A172 (cell line): ENCODE data around the gene JHY. TPM values are rescaled to one million over a fixed set of nuclear protein-coding genes. Genes with fewer than 3 reads are reported as not detected.

Experiments used
- DNase-seq: peaks from one replicate; pipeline ENCODE4 v3.0.0-alpha.2; 2015; ENCODE audit warnings: low spot score
- total RNA-seq: library from RNA; depleted of rRNA; stranded (reverse); fragments of >200 nt; shearing (Covaris generic); gene quantifications from 2 replicates; pipeline ENCODE4 v1.2.3, GENCODE V29; 2014

The JHY gene
- total RNA-seq, 1 experiment from 2014 or later = 0.64 TPM

DNA sequence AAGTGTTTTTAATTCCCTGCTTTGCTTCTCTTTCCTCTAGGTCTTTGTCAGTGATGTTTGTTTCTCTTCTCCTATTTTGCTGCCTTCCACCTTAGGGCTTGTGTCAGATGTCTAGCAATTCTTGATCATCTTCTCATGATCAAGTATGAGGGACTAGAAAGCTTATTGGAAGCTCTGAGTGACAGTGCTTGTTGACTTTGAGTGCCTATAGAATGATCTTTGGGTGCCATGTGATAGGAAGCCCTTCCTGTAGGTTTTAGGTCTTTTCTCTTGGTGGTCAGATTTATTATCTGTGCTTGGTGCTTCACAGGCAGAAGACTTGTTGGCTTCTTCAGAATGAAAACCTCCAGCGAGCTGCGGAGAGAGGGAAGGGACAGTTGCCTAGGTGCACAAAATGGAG is 56.0 kb downstream of the JHY start:
- no peak for DNase-seq

DNA sequence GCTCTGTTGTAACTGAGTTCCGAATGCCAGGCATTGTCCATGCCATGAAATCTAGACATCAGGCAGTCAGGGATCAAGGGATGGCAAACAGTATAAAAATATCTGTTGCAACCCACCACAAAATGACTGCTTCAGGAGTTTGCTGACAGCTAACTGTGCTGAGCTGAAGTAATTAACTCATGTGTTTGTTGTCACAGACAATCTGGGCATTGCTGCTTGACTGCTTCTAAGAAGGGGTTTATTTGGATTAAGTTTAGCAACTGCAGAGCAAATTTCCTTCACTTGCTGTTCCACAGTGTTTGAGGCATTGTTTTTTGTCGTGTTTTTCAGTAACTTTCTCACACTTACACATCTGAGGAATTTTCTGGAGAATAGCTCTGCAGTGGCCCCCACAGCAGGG is 68.7 kb downstream of the JHY start:
- no peak for DNase-seq

DNA sequence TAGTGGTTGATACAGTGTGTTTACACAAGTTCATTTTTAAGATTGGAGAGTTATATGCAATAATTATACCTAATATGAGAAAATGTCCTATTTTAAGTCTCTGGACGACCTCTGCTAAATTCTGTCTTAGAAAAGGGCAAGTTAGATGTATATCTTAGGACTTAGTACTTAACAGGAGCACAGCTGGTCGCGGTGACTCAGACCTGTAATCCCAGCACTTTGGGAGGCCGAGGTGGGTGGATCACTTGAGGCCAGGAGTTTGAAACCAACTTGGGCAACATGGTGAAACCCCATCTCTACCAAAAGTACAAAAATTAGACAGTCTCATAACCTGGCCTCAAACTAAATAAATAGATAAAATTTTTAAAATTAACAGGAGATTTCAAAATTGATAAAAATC is 71.9 kb downstream of the JHY start:
- no peak for DNase-seq

DNA sequence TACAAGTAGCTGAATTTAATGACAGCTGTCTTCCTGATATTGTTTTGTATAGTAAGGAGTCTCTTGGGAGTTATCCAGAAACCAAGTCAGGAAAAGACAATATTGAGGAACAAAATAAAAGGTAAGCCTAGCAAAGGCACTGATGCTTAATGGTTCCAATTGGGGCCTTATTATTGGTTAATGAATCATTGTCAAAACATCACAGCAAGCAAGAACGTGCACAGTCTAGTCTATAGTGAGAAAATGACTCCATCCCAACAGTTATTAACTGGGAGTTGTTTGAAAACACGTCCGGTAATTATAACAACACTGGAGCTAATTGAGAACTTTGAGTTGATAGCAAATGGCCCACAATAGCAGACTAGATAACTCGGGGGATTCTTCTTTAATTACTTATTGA is 81.4 kb downstream of the JHY start:
- DNase-seq = no peak

DNA sequence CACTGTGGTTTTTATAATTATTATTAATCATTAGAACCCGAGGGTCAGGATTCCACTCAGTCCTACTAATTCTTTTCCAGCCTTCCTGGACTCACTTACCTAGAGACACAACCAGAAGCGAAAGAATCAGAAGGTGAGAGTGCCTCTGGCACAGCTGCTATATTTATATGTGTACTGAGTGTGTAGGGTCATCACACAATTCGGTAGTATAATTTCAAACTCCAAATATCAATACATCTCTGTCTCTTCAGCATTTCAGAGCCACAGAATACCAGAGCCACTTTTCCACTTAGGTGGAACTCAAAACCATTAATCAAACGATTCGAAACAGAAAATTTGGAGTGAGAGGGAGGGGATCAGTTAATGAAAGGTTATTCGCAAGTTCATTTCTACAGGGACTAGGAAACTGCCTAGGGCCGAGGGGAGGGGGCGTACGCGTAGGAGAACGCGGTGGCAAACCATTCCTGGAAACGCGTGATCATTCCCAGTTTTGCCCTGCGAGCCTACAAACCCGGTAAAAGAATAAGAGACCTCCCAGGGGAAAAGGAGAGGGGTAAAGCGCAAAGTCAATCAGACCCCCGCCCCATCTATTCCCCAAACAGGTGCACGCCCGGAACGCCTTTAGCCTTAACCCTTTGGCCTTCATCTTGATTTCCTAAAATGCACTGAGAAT is 93.6 kb downstream of the JHY start:
- no peak for DNase-seq

DNA sequence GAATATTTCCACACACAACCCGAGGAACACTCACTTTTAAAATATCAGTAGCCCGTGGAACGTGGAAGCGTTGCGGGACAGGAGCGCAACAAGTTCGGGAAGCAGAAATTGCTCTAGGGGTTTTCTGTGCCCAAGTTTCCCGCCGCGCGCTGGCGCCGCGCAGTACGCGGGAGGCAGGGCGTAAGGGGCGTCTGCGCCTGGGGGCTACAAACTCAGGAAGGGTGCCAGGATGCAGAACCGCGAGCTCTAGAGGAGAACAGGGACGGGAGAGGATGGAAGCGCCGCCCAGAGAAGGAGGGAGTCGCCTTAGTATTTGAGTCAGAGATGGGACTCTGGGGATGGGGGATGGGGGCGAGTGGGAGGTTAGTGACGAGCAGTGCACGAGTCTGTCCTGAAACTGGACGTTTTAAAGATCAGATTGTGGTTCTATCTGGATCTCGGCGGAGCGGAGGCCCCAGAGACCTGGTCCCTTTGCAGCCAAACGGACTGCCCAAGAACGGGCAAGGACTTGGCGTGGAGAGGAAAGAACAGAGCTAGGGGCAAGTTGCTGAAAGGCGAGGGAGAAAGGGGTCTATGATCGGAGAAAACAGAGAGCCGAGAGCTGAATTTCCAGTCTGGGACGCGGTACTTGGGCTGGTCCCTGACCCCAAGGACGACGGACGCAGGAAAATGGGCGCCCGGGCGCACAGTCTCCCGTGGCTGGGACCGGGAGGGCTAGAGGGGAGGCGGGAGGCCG is 94.3 kb downstream of the JHY start:
- no peak for DNase-seq

DNA sequence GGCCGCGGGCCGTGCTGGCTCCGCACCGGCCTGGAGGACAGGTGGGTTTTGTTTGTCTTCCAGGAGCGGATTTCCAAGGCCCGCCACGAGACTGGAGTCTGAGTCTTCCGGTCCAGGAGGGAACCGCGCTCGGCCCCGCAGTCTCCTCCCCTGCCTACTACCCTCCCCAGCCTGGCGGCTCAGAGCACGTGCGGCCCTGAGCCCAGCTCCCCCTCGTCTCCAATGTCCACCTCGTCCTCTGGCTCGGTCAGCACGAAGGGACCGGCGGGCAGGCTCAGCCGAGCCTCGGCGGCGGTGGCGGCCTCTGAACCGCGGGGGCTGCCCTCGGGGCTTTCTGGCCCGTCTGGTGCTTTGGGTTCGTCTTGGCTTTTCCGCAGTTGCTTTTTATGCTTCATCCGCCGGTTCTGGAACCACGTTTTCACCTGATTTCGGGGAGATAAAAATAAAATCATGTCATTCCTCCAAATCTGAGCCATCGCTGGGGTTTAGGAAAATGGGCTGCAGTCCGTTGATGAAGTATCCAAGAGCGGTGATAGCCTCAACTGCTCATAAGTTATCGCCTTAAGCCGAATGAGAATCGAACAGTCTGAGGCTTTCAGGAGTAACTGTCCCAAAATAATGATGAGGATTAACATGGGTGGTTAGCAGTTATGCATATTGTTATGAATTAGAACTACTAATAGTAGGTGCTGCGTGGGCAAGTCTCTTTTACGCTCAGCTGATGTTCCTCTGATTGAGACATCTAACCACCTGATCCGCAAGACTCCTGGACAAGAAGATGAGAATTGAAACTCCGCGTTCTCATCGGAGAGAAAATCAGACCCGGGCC is 95.1 kb downstream of the JHY start:
- DNase-seq = no peak

DNA sequence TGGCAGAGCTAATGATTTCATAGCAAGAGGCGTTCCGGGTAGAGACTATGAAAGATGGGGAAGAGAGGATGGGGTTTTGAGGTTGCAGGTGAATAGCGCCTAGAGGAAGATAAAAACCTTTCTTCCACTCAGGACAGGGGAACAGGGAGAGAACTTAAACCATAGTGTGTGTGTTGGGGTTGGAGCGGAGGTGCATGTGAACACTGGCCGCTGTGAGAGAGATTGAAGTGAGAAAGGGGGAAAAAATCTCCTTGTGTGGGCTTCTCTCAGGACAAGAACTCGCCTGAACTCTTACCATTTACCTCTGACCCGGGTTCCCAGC is 95.7 kb downstream of the JHY start:
- no peak for DNase-seq

DNA sequence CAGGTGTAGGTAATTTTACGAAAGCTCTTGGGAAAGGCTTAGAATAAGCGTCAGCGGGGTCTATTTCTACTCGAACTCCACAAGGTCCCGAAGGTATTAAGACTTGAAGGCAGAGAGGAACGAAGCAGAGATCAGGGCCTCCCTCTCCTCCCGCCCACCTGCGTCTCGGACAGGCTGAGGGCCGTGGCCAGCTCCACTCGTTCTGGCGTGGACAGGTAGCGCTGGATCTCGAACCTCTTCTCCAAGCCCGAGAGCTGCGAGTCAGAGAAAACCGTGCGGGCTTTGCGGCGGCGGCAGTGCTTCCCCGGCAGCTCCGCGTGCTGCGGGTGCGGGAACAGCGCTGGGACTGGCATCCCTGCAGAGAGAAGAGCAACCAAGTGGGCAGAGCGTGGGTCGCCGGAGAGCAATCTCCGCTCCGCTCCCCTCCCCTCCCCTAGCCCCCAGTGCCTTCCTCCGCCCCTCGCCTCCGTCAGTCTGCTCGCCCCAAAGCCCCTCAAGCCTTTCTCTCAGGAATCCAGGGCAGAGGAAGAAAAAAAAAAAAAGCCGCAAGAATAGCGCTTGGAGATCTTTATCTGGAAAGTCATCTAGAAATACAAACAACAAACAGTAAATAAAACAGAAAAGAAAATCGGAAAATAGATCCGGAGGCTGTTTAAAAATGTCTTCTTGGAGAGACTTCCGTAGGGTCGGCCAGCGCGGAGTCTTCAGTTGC is 96.7 kb downstream of the JHY start:
- no peak for DNase-seq

DNA sequence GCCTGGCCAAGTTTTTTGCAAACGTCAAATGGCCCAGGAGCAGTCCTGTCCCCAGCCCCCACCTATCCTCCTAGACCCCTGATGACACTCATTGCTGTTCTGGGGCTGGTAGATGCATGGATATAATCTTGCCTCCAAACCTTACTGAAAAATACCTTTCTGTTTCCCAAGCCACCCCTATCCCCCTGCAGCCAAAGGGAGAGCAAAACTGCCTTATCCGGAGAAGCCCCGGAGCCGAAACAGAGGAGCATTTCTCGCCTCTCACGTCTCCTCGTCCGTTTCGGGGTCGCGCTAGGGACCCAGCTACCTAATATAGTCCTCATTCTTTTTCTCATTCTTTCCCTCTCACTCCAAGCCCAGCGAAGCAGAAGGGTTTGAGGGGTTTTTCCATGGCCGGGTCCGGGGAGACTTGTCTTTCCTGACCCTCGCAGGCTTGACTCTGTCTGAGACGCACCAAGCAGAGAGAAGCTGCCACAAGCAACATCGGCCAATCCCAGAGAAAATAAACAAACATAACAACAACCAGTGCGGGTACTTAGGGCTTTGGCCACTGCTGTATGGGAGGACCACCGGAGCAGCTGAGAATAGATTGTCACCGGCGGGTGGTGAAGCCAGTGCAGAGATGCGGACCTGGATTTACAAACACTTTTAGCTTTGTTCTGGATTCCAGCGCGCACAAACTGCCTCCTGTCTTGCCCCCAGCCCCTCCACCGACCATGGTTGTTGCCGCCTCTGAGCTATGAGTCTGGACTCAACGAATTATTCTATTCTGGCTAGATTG is 97.4 kb downstream of the JHY start:
- no peak for DNase-seq

DNA sequence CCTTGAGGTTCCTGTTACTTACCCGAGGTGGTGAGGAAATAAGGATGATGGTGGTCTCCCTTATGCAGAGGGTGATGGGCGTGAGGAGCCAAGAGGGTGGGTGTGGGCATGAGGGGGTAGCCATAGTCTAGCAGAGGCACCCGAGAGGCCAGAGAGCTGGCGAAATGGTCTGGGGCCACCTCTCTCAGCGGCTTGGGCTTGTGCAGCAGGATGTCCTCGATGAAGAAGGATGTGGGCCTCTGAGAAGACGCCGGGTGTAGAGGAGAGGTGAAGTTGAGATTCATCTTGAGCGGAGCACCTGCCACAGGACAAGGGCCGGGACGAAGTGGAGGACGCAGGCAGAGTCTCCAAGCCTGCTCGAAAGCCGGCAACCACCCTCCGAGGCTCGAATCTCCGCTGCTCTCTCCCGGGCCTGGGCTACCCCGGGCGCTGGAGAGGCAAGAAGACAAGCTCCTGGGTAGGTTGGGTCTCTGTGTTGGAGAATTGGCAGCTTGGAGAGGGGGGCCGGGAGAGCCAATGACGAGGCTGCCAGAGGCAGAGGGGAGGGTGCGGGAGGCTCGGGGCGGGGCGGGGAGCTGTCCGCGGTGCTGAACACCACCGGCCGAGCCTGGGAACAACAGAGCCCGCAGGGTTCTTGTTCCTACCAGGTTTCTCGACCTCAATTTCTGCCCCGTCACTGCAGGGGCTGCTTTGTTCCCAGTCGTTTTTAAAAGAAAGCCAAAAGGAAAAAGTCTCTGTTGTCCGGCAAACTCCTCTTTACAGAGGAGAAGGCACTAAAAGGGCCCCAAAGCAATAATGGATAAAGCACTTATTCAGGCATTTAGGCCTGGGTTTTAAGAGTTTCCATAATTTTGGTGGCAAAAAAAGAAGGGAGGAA is 99.1 kb downstream of the JHY start, which contains the start of gene BSX:
BSX (minus strand) TSS at position 447 of the 877 bp plus-strand sequence; CDS start at position 284, 163 bp downstream.
- peak; percentile 21 for DNase-seq

DNA sequence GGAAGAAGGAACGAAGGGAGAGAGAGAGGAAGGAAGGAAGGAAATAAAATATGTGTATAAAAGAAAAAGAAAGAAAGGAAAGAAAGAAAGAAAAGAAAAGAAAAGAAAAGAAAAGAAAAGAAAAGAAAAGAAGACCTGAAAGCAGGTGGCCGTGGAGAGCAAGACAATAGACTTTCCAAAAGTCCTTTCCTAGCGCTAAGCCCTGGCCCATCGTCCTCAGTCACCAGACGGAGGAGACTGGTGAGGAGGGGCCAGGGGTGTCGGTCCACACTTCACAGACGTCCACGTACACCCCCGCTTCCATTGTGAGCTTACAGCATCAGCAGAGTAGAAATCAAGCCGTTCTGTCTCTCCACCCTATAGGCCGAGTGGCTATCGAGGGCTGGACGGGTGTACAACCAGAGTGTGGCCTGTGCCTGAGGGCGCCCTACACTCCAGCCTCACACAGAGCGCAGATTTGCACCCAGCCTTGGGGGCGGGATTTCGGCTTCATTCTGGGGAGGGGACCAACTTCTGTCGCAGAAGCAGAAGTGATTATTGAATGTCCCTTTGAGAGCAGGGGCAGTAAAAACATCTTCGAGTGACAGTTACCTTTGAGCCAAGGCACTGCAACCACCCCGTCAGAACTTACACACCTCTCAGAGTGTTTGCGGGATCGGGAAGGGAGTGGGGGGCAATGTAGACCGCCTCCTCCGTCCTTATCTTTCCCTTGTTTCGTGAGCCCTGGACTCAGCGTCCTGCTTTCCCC is 101.1 kb downstream of the JHY start:
- no peak for DNase-seq

DNA sequence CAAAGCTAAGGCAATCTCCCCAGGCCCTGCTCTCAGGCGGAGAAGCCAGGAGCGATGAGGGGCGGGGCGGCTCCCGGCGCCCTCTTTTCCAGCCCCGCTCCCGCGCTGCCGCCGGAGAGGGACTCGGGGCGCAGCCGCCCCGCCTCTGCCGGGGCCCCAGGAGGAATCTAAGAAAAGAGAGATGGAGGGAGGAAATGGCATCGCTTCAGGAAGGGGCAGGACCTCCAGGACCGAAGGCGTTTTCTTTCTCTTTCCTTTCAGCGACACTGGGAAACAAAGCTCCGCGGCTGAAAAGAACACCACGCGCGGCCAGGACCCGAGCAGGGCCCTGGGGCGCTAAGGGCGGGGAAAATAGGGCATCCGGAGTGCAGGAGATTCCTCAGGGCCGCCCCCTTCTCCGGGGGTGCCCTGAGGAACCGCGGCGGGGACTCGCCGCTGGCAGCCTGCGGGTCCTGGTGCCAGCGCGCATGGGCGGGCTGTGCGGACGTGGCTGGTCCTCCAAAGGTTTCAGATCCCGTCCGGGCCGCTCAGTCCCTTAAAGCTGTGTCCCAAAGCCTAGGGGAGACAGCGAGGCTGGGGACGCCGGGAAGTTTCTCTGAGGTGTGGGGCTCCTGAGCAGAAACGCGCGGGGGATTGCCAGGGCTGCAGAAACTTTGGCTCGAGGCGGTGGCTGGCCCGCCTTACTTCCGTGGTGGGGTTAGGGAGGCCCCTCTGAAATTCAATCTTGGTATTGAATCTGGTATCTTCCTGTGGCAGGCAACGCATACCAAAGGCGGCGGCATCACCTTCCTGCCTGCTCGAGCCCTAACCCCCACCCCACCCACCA is 101.8 kb downstream of the JHY start:
- DNase-seq = peak; percentile 11

DNA sequence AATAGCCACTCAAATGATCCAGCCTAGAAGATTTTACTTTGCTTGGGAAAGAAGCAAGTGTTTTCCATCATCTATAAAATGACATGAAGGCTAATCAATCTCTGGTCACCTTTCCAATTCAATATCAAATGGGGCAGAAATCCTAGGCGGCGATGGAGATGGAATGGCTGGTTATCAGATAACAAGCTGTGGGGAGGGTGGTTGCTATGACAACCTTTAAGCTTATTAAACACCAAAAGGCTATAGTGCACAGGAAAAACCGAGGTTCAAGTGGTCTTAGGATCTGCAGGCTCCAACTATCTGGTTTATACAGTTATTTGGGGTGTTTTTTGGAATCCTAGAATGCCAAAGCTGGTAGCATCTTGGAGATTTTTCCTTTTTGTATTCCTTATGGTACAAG is 113.0 kb downstream of the JHY start:
- no peak for DNase-seq

DNA sequence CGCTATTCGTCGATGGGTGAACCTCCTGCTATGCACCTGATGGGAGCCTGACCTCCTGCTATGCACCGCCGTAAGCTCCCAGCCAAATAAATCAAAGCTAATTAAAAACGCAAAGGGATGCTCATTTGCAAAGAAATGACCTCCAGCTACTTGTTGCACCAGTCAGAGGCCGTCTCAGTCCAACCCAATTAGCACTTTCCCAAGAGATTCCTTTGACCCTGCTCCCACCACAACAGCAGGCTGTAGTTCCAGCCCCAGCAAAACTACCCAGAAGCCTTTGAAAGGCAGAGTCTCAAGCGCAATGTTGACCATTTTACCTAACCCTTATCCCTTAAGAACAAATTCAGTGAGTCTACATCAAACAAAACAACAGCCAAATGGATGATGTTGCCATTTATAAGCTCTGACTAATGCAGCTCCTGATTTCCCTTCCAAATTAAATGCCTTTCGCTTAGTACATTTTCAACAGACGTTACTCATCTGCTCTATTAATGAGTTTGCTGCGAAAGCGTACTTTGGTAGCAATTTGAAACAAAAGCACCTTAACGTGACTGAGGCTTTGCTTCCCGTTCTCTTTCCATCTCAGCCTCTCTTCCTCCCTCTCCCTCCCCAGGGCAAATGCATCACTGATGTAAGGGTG is 116.3 kb downstream of the JHY start:
- no peak for DNase-seq

DNA sequence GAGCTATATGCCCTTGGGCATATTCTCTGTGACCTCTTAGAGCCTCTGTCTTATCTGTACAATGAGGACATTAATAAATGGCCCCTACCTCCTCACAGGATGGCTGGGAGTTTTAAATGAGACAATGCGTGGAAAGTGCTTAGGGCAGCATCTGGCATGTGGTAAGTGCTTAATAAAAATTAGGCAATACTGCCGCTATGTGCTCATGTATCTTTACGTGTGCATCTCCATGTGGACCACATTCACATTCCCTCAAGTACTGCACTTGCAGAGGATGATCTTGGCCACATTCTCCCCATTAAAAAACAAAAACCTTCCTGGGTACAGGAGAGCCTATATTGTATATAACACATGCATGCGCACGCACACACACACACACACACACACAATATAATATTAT is 118.2 kb downstream of the JHY start:
- DNase-seq = no peak

DNA sequence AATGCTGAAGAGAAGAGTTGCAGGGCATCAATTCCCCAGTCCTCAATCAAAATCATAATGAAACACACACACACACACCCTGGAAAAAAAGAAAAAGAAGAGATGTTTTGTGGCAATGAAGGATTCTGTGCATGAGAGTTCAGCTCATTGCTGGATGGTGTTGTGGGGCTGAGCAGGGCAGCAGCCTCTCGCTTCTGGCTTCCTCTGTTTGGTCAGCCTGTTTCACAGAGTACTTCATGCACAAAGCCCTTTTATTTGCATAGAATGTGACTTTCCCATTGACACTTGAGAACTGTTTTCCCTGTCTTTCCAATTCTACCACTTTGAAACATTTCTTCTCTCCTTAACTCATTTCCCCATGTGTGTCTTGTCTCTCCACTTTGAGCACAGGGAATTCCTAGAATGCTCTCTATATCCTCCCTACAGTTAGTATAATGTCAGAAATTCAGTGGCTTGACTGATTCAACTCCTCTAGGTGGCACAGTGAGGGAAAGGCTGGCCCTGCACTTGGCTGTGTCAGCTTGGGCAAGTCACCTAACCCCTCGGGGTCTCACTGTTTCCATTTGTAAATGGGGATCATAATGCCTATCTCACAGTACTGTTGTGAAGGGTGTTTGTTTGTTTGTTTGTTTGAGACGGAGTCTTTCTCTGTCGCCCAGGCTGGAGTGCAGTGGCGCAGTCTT is 124.4 kb downstream of the JHY start:
- DNase-seq = no peak
